ENCODE results near the gene P2RY8.

DNA sequence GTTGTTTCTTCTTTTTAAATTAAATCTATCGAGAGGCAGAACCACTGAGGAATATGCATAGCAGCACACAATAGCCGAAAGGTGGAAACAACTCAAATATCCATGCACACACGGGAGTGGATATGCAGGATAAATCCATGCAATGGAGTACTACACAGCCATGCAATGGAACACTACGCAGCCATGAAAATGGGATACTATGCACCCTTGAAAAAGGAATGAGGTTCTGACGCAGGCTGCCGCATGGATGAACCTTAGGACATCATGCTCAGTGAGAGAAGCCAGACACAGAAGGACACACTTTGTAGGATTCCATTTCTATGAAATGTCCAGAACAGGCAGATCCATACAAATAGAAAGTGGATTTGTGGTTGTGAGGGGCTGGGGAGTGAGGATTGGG lies 18.4 kb upstream of the P2RY8 start:
- TF ChIP-seq, protein P1, sequence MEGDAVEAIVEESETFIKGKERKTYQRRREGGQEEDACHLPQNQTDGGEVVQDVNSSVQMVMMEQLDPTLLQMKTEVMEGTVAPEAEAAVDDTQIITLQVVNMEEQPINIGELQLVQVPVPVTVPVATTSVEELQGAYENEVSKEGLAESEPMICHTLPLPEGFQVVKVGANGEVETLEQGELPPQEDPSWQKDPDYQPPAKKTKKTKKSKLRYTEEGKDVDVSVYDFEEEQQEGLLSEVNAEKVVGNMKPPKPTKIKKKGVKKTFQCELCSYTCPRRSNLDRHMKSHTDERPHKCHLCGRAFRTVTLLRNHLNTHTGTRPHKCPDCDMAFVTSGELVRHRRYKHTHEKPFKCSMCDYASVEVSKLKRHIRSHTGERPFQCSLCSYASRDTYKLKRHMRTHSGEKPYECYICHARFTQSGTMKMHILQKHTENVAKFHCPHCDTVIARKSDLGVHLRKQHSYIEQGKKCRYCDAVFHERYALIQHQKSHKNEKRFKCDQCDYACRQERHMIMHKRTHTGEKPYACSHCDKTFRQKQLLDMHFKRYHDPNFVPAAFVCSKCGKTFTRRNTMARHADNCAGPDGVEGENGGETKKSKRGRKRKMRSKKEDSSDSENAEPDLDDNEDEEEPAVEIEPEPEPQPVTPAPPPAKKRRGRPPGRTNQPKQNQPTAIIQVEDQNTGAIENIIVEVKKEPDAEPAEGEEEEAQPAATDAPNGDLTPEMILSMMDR (IDR thresholded peaks at IDR 0.05) = no peak
- no peak for TF ChIP-seq EZH2 (IDR thresholded peaks at IDR 0.05; ENCODE audit: borderline replicate concordance, insufficient read depth, low read depth, low read length, poor library complexity, severe bottlenecking)

Data from B cell (primary cell).